HG03103 (cell line): ENCODE results near the gene GSG1L2.

Experiments
- ATAC-seq: cut with Tn5 transposase; IDR thresholded peaks from one replicate; pipeline ENCODE4 v1.9.1; 2021; ENCODE audit warnings: low read depth; ENCODE audit not compliant: unreplicated experiment

GSG1L2 gene

DNA sequence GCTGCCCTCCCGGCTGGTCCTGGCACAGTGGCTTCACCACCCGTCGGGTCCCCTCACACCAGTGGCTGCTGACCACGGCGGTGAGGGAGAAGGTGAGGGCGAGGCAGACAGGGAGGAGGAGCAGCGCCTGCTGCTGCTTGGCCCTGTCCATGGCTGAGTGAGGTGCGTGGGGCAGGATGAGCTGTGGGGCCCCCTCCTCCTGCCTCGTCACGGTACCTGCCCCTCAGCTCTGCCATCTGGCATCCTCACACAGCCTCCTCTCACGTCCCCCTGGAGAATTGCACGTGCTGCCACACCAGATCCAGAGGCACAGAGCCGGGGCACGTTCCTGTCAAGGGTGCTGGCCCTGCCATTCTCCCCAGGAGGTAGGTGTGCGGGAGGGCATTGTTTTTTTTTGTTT, at the start of gene GSG1L2:
GSG1L2 (minus strand) TSS at position 159 of the 400 bp plus-strand sequence; CDS start at position 151, 8 bp downstream.
- ATAC-seq = no peak

DNA sequence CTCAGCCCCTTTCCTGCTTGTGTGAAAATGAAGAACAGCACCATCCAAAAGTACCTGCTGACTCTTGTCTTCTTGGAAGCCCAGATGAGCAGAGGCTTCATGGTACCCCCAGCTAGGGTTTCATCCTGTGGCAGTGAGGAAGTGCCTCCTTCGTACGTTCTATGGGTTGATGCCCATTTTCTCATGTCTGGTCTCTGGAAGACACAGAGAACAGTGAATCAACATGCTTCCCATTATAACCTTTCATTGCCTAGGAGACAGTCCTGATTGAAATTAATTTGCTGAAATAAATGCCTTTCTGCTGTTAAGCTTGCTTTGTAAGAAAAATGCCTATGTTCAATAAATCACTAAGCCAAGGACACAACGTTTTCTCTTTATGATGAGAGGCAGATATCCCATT, 46.7 kb upstream of the GSG1L2 start:
- ATAC-seq = no peak

DNA sequence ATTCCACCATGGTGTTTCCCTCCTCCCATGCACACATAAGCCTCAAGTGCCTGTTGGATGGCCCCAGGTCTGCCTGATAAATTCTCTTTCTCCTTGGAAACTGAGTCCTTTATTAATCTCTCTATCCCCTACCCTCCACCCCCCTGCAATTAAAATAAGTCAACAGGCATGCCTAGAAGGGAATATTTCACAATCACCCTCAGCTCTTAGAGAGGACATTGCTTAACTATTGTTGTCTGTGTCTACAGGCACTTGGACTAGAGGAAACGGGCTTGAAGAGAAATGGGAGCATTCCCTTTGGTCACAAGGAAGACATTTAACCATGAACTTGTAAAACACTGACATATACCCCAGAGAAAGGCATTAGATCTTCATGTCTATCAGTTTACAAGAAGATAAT, 43.7 kb upstream of the GSG1L2 start:
- ATAC-seq = no peak

DNA sequence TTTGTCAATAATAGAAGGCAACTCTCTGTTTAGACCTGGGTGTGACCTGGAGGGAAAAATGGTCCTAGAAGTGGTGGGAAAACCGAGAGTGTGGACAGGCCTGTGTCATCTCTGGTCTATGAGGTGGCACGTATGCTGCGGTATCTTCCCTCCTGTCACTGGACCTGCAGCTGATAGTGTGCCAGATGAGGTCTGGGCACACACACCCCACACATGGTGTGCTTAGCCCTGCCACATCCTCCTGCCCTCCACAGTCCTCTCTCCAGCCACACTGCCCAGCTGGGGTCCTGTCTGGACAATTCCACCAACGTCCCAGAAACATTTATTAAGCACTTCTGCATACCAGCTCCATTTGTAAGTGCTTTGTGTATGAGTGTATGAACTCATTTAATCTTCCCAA, 41.1 kb upstream of the GSG1L2 start:
- no peak for ATAC-seq

DNA sequence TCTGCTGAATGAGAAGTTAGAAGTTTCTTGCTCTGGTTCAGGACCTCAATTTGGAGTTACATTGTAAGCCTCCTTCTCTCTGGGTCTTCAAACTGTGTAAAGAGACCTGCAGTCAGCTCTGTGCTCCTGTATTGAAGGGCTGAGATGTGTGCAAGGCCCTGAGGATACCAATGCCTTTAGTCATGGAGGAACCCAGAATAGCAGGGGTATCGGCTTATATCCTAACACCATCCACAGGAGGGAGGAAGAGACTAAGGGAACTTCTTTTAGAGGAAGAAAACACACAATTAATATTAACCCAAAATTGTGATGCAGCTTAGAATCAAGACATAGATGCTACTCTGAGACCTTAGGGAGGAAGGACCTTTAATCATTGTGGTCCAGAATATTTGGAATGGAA, 40.3 kb upstream of the GSG1L2 start:
- no peak for ATAC-seq

DNA sequence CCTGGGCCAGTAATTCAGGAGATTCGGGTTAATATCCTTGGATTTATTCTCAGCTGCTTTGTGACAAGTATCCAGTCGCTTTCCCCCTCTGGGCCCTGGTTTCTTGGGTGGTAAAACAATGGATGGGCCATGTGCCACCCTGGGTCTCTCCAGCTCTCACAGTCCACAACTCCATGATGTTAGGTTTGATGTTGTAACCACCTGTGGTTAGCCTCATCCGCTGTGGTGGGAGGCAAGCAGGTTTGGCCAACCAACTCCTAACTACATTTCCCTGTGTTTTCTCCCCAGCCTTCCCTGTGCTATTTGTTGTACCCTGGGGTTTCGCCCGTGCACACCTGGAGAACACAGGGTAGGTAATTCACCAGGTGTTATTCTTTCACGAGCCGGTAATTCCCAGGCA, 39.0 kb upstream of the GSG1L2 start:
- ATAC-seq = no peak

DNA sequence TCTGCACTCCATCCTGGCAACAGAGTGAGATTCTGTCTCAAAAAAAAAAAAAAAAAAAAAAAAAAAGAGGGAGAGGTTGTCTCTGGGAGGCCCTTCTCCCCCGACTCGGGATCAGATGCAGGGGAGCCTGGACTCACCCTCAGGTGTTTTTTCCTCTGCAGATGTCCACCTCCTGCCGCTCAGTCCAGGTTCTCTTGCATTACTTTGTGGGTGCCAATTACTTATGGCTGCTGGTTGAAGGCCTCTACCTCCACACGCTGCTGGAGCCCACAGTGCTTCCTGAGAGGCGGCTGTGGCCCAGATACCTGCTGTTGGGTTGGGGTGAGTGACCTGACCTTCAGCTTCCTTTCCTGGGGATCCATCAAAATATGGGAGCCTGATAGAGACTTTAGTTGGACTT, 37.9 kb upstream of the GSG1L2 start:
- no peak for ATAC-seq

DNA sequence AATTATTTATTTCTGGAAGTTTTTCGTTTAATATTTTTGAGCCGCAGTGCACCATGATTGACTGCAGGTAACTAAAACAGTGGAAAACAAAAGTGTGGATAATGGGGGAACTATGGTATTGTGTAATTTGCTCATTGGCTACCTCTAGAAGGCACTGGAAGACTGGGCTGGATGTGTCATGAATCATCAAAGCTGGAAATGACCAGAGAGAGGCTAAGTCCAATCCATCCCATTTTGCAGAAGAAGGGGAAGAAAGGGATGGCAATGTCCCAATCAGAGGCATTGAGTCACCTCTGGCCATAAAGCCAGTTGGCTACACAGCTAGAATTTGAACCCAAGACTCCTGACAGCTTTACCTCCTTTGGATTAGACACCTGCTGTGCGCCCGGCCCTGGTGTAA, 33.2 kb upstream of the GSG1L2 start:
- no peak for ATAC-seq

DNA sequence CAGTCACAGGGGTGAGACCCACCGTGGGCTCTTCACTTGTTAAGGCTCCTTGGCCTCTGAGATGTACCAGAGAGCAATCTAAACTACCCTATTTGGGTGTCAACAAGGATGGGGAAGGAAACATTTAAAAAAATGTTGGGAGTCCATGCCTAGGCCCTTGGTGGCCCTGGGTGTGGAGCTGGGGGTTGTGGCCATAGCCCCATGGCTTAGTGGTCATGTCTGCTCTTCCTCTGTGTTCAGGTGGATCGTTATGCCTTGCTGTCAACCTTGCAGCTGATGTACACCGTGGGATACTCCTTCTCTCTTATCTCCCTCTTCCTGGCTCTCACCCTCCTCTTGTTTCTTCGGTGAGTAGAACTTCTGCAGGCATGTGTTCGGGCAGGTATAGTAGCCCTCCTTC, 32.4 kb upstream of the GSG1L2 start:
- no peak for ATAC-seq

DNA sequence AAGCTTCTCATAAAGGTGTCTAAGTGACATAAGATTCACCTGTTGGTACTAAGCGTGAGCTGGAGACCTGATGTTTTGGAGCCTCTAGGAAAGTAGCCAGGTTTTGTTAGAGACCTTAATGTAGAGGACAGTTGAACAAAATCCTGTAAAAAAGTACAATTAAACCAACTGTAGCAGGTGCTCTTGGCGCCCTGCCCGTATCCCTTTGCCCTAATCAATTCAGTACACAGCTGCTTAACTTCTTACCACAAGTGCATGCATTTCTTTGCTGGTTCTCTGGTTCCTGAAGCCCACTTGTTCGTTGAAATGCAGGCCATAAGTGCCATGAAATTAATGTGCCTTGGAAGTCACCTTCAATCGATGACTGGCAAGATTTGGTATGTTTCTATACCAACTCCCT, 28.3 kb upstream of the GSG1L2 start:
- no peak for ATAC-seq

DNA sequence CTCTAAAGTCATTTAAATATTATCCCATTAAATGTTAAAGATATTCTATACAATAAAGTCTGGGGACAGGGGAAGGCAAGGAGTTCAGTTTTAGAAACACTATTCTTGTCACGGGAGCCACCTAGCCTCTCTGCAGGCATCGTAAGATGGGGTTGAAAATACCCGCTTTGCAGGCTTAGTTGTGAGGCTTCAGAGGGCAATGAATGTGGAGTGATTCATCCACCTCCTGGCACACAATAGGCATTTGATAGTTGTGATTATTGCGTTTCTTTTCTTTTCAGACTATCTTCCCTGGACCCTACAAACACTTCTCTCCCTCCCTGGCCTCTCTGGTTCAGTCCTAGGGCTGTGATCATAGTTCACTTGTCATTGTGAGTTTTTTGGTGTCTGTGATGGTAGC, 23.4 kb upstream of the GSG1L2 start:
- no peak for ATAC-seq

DNA sequence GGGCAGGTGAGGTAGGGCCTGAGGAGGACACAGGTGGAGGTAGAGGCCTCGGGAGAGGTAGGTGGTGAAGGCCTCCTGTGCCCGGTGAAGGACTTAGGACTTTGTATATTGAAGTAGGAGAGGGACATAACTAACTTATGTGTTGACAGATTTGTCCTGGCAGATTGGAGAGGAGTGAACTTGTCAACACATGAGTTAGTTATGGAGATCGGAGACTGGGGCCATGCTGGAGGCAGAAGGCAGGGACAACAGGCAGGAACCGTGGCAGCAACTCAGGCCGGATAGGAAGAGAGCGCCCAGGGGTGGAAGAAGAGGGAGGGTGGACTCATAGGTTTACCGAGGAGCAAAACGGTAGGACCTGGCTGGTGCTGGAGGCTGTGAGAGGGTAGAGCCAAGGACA, 22.3 kb upstream of the GSG1L2 start:
- no peak for ATAC-seq

DNA sequence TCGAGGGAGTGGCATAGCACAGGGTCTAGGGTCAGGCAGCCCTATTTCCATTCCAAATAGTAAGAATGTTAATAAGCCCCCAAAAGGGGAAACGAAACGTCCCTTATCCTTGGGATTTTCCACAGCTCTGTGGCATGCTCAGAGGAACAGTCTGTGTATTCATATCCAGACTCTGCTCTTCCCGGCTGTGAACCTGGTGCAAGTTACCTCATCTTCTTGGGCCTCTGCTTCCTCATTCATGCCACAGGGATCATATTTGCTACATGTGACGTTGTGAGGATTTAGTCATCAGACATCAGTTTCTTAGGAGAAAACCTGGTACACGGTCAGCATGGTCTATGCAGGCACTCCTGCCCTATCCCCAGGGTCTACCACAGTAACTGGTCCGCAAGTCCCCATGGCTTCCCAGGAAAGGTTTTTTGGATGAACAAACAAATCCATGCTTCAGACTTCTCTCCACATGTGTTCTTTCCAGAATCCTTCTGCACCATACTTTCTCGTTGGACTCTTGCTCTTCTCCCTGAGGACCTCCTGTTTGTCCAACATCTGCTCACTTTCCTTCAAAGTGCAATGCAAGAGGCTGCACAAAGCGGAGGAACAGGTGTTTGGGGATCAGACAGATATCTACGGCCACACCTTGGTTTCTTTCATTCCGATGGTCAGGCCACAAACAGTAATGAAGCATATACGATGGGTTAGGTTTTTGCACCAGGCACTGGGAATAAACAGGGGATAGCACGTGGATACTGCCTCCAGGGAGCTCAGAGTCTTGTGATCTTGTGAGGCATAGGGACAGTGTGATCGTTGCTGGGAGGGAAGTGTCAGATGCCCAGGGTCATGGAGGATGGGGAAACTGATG, 21.5 kb upstream of the GSG1L2 start:
- ATAC-seq = no peak

DNA sequence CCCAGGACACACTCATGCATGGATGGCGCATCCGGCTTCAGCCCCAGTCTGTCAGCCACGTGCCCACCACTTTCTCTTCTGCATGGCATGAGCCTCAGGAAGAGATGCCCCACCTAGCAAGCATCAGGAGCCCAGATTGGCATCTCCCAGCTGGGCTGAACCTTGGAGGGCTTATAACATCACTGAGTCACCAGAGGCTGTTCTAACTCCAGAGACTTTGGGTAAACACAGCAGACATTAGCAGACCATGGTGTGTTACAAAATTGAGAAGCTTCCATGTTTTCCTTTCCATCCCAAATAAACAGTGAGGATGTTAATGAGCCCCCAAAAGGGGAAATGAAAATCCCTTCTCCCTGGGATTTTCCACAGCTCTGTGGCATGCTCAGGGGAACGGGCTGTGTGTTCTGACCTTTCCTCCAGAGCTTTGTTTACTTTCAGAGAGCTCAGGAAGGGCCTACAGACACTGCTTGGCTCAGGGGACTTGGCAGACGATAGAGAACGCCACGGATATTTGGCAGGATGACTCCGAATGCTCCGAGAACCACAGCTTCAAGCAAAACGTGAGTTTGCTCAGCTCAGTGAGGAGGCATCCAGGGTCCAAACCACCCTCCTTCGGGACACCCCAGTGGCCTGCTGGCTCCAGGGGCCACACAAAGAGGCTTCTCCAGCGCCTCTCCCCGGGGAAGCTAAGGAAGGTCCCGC, 20.3 kb upstream of the GSG1L2 start:
- ATAC-seq = no peak

DNA sequence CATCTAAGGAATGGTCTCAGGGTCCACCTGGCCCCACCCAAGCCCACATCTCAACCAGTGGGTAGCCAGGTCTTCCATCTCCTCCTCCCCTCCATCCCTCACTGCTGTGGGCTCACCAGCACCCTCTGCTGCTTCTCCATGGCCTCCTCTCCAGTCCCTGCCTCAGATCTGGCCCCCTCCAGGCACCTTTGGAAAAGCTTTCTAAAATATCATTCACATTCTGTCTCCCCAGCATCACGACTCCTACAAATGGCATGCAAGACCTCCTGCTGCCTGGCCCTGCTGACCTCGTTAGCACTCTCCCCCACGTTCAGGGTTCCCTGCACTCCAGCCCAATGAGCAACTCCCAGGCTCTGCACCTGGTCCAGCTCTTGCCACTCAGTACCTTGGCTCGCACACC, 17.6 kb upstream of the GSG1L2 start:
- no peak for ATAC-seq

DNA sequence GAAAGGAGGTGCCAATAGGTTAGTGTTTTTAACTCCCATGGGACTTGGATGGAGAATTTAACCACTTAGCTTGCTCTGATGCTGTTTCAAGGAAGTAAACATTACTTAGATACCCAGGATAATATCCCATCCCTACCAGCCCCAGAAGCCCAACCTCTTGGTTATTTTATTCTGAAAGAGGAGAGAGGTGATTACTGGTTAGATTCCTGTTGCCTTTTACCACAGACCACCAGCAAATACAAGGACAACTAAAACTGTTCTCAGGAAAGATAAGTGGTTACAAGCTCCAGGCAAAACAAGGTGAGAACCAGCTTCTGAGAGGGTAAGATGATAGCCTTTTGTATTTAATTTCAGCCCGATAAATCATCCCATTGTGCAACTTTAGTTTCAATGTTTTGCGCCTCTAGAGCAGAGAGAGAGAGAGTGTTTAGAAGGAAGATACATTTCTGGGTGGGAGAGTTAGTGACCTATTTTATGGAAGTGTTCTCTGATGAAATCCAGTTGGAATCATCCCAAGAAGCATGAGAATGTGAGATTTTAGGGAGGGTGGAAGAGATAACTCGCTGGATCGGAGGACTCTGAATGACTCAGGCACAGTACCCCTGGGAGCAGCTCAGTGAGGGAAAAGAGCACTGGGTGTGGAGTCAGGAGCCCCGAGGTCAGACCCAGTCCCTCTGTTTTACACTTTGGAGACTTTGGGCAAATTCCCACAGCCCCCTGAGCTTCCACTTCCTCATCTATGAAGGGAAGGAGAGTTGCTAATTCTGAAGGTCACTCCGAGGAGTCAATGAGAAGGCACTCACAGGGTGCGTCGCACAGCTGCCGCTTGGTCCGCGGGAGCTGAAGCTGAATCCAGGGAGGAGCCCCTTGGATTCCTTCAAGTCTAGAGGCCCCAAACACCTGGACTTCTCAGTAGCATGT, 15.9 kb upstream of the GSG1L2 start:
- no peak for ATAC-seq

DNA sequence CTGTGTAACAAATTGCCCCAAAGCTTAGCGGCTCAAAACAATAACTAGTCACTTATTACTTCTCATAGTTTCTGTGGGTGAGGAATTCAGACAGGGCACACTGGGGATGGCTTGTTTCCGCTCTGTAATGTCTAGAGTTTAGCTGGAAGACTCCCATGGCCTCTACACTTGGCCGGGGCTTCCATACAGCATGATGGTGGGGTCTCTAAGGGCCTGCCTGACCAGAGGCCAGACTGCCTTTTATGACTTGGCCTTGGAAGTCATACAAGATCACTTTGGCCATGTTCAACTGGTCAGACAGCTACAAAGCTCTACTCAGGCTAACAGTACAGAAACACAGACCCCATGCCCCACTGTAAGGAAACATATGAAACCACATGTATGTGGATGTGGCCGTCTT, 12.0 kb upstream of the GSG1L2 start:
- no peak for ATAC-seq

DNA sequence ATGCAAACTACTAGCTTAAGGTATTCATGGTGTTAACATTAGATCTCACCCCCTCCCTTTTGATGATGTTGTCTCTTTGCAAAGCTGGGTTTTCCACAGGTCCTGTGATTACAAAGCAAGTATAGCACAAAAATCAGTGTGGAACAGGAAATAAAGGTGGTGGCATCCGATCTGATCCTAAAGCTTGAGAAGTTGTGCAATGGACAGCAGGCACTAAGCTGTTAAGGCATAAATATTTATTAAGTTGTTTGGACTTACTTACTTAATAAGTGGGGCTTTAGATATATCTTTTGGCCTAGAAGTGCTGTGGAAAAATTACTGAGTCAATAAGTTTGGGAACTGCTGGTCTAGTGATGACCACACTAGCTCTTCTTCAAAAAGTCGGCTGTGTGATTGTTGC, 8.8 kb upstream of the GSG1L2 start:
- ATAC-seq = no peak

DNA sequence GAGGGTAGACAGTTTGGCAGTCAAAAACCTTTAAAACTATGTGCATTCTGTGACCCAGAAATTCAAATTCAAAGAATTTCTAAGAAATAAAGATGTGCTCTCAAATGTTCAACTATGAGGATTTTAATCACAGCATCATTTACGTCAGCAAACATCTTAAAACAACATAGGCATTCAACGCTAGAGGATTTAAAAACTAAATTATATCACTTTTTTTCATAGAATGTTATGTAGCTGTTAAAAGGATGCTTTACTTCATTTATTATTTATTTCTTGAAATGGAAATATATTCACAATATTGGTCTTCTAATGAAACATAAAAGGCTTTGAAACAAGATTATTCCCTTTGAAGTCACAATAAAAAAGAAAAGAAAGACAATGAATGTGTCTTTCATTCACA, 7.5 kb upstream of the GSG1L2 start:
- ATAC-seq = no peak

DNA sequence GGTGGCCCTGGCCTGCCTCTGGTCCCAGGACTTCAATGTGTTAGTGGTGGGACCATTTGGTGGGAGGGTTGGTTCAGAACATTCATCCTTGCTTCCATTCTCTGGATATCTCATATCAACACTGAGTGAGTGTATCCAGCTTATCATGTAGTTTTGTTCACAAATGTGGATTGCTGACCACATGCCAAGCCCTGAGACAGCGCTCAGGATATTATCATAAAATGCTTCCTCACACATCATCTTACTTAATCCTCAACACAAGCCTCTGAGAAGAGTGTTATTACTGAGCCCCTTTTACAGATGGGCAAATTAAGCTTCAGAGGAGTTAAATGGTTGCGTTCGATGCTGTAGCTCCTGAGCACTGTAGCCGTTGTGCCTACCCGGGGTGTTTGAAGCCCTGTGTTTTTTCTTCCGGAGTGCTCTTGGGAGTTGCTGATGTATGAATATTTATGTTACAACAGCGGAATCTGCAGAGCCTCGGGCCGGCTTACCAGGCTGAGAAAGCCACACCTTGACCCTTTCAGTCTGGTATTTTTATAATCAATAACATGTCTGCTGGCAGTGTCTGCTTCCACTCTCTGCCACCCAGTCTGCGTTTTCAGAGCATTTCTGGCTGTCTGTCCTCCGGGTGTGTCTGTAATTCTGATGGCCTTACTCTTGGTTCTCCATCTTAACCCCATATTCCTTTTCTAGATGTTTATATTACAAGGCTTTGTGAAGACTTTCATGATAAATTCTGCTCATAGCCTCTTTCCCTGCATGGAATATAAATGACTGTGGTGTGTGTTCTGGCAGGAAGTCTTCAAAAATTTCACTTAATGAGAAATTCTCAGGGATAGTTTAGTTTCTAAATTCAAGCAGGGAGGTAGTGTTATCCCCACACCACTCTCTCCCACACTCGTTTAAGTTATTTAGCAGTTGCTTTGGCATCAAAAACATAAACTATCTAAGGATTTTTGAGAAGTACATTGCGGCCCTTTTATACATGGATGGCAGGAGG, 6.7 kb upstream of the GSG1L2 start:
- ATAC-seq = no peak
